C4-2B (cell line): ENCODE measurements around the gene SPHKAP.
"Not testable (repeated sequence)": the region's sequence is repeated elsewhere in the genome, so short reads cannot be mapped to it uniquely, and the experiment has no call there.

Experiments used
- H3K27ac ChIP-seq: fragments of 450-650 bp; 2 replicates; pipeline ENCODE4 v1.5.1; 2017
- CTCF ChIP-seq: fragments of 450-650 bp; conservative IDR thresholded peaks from 2 replicates; pipeline ENCODE4 v1.5.1; 2017; ENCODE audit warnings: mild to moderate bottlenecking
- ZFX ChIP-seq: fragments of 450-650 bp; IDR thresholded peaks from 2 replicates; pipeline ENCODE4 v1.6.1; 2017

The SPHKAP gene

GRCh38 chr2:227939271-227940027 lies 242.0 kb downstream of the SPHKAP start:
- TF ChIP-seq CTCF (peak; percentile 73), ZFX (no peak)
- no peak overlapping the region for H3K27ac ChIP-seq

GRCh38 chr2:227936249-227936648 lies 245.2 kb downstream of the SPHKAP start:
- H3K27ac ChIP-seq, result not testable (repeated sequence)

DNA sequence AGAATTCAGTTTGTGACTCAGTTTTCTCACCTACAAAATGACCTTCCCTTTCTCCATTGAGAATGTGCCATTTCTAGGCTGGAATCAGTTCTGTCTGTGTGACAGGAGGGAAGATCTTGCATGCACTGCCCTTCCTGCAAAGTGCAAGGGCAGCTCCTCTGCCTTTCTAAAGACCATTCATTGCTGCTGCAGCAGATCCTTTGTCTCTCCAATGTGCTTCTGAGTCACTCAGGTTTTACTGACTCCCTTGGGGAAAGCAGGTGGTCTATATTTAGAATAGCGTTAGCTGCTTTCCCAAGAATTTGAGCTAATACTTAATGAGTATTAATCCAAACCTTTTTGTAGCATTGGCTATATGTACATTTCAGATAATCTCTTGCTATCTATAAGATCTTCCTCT lies 247.6 kb downstream of the SPHKAP start:
- no peak overlapping the region for H3K27ac ChIP-seq
- TF ChIP-seq ZFX, result no peak
- no peak for TF ChIP-seq CTCF

- no peak overlapping the region for H3K27ac ChIP-seq
- peak; percentile 17; the same call in 1 of the 2 replicates for TF ChIP-seq CTCF
- no peak for TF ChIP-seq ZFX
Observed at GRCh38 chr2:227932403-227932802, 249.1 kb downstream of the SPHKAP start.

DNA sequence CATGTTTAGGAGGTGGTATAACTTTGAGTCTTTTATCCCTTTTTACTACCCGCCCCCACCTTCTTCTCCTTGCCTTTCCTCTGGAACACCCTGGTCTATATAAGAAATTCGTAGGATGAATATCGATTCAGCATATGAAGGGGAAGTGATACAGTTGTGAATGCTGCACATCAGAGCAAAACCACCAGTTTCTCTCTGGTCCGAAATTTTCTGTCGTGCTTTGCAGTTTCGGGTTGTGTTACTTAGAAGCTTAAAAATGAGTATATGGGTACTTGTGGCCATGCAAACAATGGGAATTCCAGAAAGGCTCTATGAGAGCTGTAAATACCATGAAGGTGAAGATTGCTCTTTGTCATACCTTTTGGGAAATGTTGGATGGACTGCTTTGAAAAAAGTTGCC lies 249.5 kb downstream of the SPHKAP start:
- TF ChIP-seq CTCF (no peak), ZFX (no peak)
- no peak overlapping the region for H3K27ac ChIP-seq
